ENCODE results near the gene FGFR4. TPM values are rescaled to one million over a fixed set of nuclear protein-coding genes. Genes with fewer than 3 reads are reported as not detected.

FGFR4 gene
- polyA plus RNA-seq, 4 donors: 7.6 to 118 (median 39.7) TPM

DNA sequence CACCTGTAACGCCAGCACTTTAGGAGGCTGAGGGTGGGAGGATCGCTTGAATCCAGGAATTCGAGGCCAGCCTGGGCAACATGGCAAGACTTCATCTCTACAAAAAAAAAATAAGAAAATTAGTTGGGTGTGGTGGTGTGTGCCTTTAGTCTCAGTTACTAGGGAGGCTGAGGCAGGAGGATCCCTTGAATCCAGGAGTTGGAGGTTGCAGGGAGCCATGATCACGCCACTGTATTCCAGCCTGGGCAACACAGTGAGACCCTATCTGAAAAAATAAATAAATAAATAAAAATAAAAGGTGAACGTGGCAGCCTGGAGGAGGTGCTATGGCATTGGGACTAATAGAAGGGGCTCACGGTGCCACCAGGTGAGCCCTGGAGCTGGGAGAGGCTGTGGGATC is 7.1 kb downstream of the FGFR4 start:
- Histone ChIP-seq H3K27ac (ENCODE audit: low read depth in 1 of 3, low read length in 2 of 3) (peak overlapping the region in 1 of 3 donors; percentile 49), H3K27me3 (ENCODE audit: control insufficient read depth in 3 of 3, insufficient read depth in 3 of 3, low read length in 3 of 3) (no peaks in the 10 kb centered on the region), H3K9me3 (ENCODE audit: control insufficient read depth in 2 of 2, insufficient read depth in 1 of 2, low read depth in 1 of 2, low read length in 1 of 2) (no peaks in the 10 kb centered on the region), H3K4me1 (ENCODE audit: control insufficient read depth in 3 of 3, insufficient read depth in 2 of 3, low read depth in 1 of 3, low read length in 2 of 3) (peaks cover 0 to 79% (median 6%) of the 10 kb centered on the region in 3 donors), H3K36me3 (ENCODE audit: control insufficient read depth in 3 of 3, insufficient read depth in 2 of 3, low read depth in 1 of 3, low read length in 3 of 3) (peaks cover 0 to 98% (median 0%) of the 10 kb centered on the region in 3 donors), H3K4me3 (ENCODE audit: low read depth in 1 of 3, low read length in 3 of 3) (no peak overlapping the region)
- DNase-seq (no peak), FAIRE-seq (no peak)
- WGBS, 3 donors: 92 to 94% (median 92%) methylated on average over 6 of the region's 6 CpGs

GRCh38 chr5:177094224-177095087 is 7.7 kb downstream of the FGFR4 start:
- H3K9me3 ChIP-seq (ENCODE audit: control insufficient read depth in 2 of 2, insufficient read depth in 1 of 2, low read depth in 1 of 2, low read length in 1 of 2): no peaks in the 10 kb centered on the region
- H3K4me3 ChIP-seq (ENCODE audit: low read depth in 1 of 3, low read length in 3 of 3): no peak overlapping the region
- H3K36me3 ChIP-seq (ENCODE audit: control insufficient read depth in 3 of 3, insufficient read depth in 2 of 3, low read depth in 1 of 3, low read length in 3 of 3): peaks cover 0 to 95% (median 0%) of the 10 kb centered on the region in 3 donors
- peak overlapping the region in 2 of 3 donors; percentile 42 to 49 for H3K27ac ChIP-seq (ENCODE audit: low read depth in 1 of 3, low read length in 2 of 3)
- DNase-seq (peak; percentile 18 to 77), FAIRE-seq (no peak)
- WGBS, 3 donors: 54 to 77% (median 67%) methylated on average over 12 of the region's 12 CpGs
- no peaks in the 10 kb centered on the region for H3K27me3 ChIP-seq (ENCODE audit: control insufficient read depth in 3 of 3, insufficient read depth in 3 of 3, low read length in 3 of 3)
- peaks cover 0 to 79% (median 4%) of the 10 kb centered on the region in 3 donors for H3K4me1 ChIP-seq (ENCODE audit: control insufficient read depth in 3 of 3, insufficient read depth in 2 of 3, low read depth in 1 of 3, low read length in 2 of 3)

DNA sequence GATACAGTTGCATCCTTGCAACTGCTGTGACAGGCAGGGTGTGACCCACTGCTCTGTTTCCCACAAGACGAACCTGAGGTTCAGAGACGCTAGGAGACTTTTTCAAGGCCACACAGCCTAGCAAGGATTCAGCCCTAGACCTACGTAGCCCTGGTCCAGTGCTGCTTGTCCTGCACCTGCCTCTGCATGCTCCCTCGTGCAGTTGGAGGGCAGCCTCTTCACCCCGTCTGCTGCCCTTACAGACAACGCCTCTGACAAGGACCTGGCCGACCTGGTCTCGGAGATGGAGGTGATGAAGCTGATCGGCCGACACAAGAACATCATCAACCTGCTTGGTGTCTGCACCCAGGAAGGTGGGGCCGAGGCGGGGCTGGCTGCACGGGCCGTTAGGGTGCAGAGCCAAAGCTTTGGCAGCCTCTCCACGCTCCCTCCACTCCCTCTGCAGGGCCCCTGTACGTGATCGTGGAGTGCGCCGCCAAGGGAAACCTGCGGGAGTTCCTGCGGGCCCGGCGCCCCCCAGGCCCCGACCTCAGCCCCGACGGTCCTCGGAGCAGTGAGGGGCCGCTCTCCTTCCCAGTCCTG is 8.5 kb downstream of the FGFR4 start:
- Histone ChIP-seq H3K27me3 (ENCODE audit: control insufficient read depth in 3 of 3, insufficient read depth in 3 of 3, low read length in 3 of 3) (no peaks in the 10 kb centered on the region), H3K4me1 (ENCODE audit: control insufficient read depth in 3 of 3, insufficient read depth in 2 of 3, low read depth in 1 of 3, low read length in 2 of 3) (peaks cover 0 to 72% (median 2%) of the 10 kb centered on the region in 3 donors), H3K36me3 (ENCODE audit: control insufficient read depth in 3 of 3, insufficient read depth in 2 of 3, low read depth in 1 of 3, low read length in 3 of 3) (peaks cover 0 to 88% (median 0%) of the 10 kb centered on the region in 3 donors), H3K9me3 (ENCODE audit: control insufficient read depth in 2 of 2, insufficient read depth in 1 of 2, low read depth in 1 of 2, low read length in 1 of 2) (no peaks in the 10 kb centered on the region), H3K27ac (ENCODE audit: low read depth in 1 of 3, low read length in 2 of 3) (peak overlapping the region in 2 of 3 donors; percentile 22 to 42), H3K4me3 (ENCODE audit: low read depth in 1 of 3, low read length in 3 of 3) (no peak overlapping the region)
- no peak for DNase-seq
- WGBS, 3 donors: 75 to 83% (median 80%) methylated on average over 25 to 28 of the region's 28 CpGs
- no peak for FAIRE-seq

DNA sequence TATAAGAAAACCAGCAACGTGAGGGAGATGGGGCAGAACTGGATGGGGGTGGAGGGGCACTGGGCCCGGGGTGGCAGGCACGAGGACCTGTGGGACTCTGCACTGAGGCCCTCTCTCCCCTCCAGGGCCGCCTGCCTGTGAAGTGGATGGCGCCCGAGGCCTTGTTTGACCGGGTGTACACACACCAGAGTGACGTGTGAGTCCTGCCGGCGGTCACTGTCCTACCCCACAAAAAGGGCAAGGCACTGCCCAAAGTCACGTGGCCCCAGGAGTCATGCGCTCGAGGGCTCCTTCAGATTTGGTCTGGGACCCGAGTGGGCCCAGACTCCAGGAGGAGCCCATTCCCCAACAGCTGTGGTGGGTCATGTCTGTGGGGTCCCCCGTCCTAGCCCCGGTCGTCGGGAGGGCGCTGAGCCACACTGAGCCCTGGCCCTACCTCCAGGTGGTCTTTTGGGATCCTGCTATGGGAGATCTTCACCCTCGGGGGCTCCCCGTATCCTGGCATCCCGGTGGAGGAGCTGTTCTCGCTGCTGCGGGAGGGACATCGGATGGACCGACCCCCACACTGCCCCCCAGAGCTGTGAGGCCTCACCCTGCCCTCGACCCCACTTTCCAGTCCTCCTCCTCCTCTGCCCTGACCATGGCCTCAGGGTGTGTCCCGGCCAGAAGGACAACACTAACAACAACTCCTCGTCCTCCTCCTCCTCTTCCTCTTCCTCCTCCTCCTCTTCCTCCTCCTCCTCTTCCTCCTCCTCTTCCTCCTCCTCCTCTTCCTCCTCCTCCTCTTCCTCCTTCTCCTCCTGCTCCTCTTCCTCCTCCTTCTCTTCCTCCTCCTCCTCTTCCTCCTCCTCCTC is 9.7 kb downstream of the FGFR4 start:
- H3K36me3 ChIP-seq (ENCODE audit: control insufficient read depth in 3 of 3, insufficient read depth in 2 of 3, low read depth in 1 of 3, low read length in 3 of 3): peaks cover 0 to 76% (median 0%) of the 10 kb centered on the region in 3 donors
- H3K27ac ChIP-seq (ENCODE audit: low read depth in 1 of 3, low read length in 2 of 3): peak overlapping the region in 1 of 3 donors; percentile 70
- 76 to 83% (median 79%) methylated on average over 24 to 29 of the region's 29 CpGs for WGBS, 3 donors
- no peaks in the 10 kb centered on the region for H3K27me3 ChIP-seq (ENCODE audit: control insufficient read depth in 3 of 3, insufficient read depth in 3 of 3, low read length in 3 of 3)
- no peak for DNase-seq
- no peak for FAIRE-seq
- peaks cover 0 to 60% (median 0%) of the 10 kb centered on the region in 3 donors for H3K4me1 ChIP-seq (ENCODE audit: control insufficient read depth in 3 of 3, insufficient read depth in 2 of 3, low read depth in 1 of 3, low read length in 2 of 3)
- no peak overlapping the region for H3K4me3 ChIP-seq (ENCODE audit: low read depth in 1 of 3, low read length in 3 of 3)
- no peaks in the 10 kb centered on the region for H3K9me3 ChIP-seq (ENCODE audit: control insufficient read depth in 2 of 2, insufficient read depth in 1 of 2, low read depth in 1 of 2, low read length in 1 of 2)

DNA sequence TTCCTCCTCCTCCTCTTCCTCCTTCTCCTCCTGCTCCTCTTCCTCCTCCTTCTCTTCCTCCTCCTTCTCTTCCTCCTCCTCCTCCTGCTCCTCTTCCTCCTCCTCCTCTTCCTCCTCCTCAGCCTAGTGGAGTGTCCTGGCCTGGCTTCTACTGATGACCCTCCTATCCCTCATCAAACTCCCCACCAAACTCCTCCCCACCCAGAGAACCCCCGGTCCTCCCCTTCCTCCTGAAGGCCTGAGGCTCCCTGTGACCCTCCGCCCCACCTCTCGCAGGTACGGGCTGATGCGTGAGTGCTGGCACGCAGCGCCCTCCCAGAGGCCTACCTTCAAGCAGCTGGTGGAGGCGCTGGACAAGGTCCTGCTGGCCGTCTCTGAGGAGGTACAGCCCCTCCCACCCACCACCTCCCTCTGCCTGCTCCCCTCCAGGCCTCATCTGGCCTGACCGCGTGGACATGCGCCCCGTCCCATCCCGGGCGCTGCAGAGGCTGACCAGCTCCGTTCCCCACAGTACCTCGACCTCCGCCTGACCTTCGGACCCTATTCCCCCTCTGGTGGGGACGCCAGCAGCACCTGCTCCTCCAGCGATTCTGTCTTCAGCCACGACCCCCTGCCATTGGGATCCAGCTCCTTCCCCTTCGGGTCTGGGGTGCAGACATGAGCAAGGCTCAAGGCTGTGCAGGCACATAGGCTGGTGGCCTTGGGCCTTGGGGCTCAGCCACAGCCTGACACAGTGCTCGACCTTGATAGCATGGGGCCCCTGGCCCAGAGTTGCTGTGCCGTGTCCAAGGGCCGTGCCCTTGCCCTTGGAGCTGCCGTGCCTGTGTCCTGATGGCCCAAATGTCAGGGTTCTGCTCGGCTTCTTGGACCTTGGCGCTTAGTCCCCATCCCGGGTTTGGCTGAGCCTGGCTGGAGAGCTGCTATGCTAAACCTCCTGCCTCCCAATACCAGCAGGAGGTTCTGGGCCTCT is 10.6 kb downstream of the FGFR4 start:
- H3K4me1 ChIP-seq (ENCODE audit: control insufficient read depth in 3 of 3, insufficient read depth in 2 of 3, low read depth in 1 of 3, low read length in 2 of 3): peaks cover 0 to 55% (median 0%) of the 10 kb centered on the region in 3 donors
- FAIRE-seq: no peak
- no peak overlapping the region for H3K27ac ChIP-seq (ENCODE audit: low read depth in 1 of 3, low read length in 2 of 3)
- H3K4me3 ChIP-seq (ENCODE audit: low read depth in 1 of 3, low read length in 3 of 3): no peak overlapping the region
- no peaks in the 10 kb centered on the region for H3K9me3 ChIP-seq (ENCODE audit: control insufficient read depth in 2 of 2, insufficient read depth in 1 of 2, low read depth in 1 of 2, low read length in 1 of 2)
- no peak for DNase-seq
- H3K36me3 ChIP-seq (ENCODE audit: control insufficient read depth in 3 of 3, insufficient read depth in 2 of 3, low read depth in 1 of 3, low read length in 3 of 3): peaks cover 0 to 67% (median 0%) of the 10 kb centered on the region in 3 donors
- H3K27me3 ChIP-seq (ENCODE audit: control insufficient read depth in 3 of 3, insufficient read depth in 3 of 3, low read length in 3 of 3): no peaks in the 10 kb centered on the region
- 73 to 81% (median 77%) methylated on average over 29 to 30 of the region's 30 CpGs for WGBS, 3 donors

- DNase-seq (no peak), FAIRE-seq (no peak)
- H3K27ac ChIP-seq (ENCODE audit: low read depth in 1 of 3, low read length in 2 of 3): peak overlapping the region in 2 of 3 donors; percentile 59 to 83
- peaks cover 0 to 55% (median 0%) of the 10 kb centered on the region in 3 donors for H3K4me1 ChIP-seq (ENCODE audit: control insufficient read depth in 3 of 3, insufficient read depth in 2 of 3, low read depth in 1 of 3, low read length in 2 of 3)
- no peaks in the 10 kb centered on the region for H3K9me3 ChIP-seq (ENCODE audit: control insufficient read depth in 2 of 2, insufficient read depth in 1 of 2, low read depth in 1 of 2, low read length in 1 of 2)
- H3K27me3 ChIP-seq (ENCODE audit: control insufficient read depth in 3 of 3, insufficient read depth in 3 of 3, low read length in 3 of 3): no peaks in the 10 kb centered on the region
- 62 to 75% (median 68%) methylated on average over 6 of the region's 6 CpGs for WGBS, 3 donors
- H3K36me3 ChIP-seq (ENCODE audit: control insufficient read depth in 3 of 3, insufficient read depth in 2 of 3, low read depth in 1 of 3, low read length in 3 of 3): peaks cover 0 to 59% (median 0%) of the 10 kb centered on the region in 3 donors
- no peak overlapping the region for H3K4me3 ChIP-seq (ENCODE audit: low read depth in 1 of 3, low read length in 3 of 3)
Observed at GRCh38 chr5:177098120-177098469, 11.4 kb downstream of the FGFR4 start.

DNA sequence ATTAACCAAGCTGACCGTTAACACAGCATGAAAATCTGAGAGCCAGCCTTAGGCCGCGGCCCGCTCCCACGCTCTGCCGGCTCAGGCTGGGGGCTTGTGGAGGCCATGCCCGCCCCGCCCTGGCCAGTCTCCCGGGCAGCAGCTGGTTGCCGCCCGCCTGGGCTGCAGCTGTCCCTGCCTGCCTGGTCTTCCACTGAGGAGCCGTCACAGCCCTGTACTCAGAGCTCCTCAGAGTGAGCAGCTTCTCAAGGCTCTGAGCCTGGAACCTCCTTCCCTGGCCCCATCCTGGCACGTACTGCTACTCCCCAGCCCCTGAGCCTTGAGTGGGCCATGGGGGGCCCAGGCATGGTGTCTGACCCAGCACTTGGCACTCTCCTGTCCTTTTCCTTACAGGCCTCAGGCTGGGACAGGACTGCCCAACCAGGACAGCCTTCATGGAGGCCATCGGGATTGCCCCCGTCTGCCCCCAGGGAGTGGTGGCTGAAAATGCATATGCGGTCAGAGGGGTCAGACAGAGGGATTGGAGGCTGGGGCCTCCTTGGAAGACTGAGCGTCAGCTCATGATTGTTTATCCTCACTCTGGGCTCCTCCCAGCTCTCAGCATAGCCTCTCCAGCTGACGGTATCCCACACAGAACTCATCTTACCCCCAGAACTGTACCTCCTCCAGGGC is 11.9 kb downstream of the FGFR4 start:
- Histone ChIP-seq H3K4me1 (ENCODE audit: control insufficient read depth in 3 of 3, insufficient read depth in 2 of 3, low read depth in 1 of 3, low read length in 2 of 3) (peaks cover 0 to 53% (median 0%) of the 10 kb centered on the region in 3 donors), H3K36me3 (ENCODE audit: control insufficient read depth in 3 of 3, insufficient read depth in 2 of 3, low read depth in 1 of 3, low read length in 3 of 3) (peaks cover 0 to 54% (median 0%) of the 10 kb centered on the region in 3 donors), H3K27ac (ENCODE audit: low read depth in 1 of 3, low read length in 2 of 3) (peak overlapping the region in 2 of 3 donors; percentile 59 to 83), H3K27me3 (ENCODE audit: control insufficient read depth in 3 of 3, insufficient read depth in 3 of 3, low read length in 3 of 3) (no peaks in the 10 kb centered on the region), H3K4me3 (ENCODE audit: low read depth in 1 of 3, low read length in 3 of 3) (no peak overlapping the region), H3K9me3 (ENCODE audit: control insufficient read depth in 2 of 2, insufficient read depth in 1 of 2, low read depth in 1 of 2, low read length in 1 of 2) (no peaks in the 10 kb centered on the region)
- FAIRE-seq (no peak), DNase-seq (peak; percentile 19 to 63)
- WGBS, 3 donors: 35 to 48% (median 44%) methylated on average over 18 of the region's 18 CpGs
